Adrenal gland (tissue), 12 donors: ENCODE results near the gene IMPA2. TPM values are rescaled to one million over a fixed set of nuclear protein-coding genes. Genes with fewer than 3 reads are reported as not detected.

Source experiments
- DNase-seq, 7 donors: peaks; one replicate each; pipeline ENCODE4 v3.0.0-alpha.2; 2019 to 2020
- H3K27ac ChIP-seq, 5 donors: fragments of 200-600 bp; sonication (generic) in 4 of 5; 1 replicate in 3 of 5; 2 replicates in 2 of 5; pipeline versions ENCODE4 v1.5.1 to v1.8.0; 2016 to 2020; ENCODE audit warnings: mild to moderate bottlenecking in 1 of 5
- H3K27me3 ChIP-seq: fragments of 200-600 bp; 2 replicates; pipeline ENCODE4 v1.8.0; 2021
- H3K36me3 ChIP-seq, 2 donors: fragments of 200-600 bp; replicated peaks in 1 of 2; 1 replicate in 1 of 2; 2 replicates in 1 of 2; pipeline versions ENCODE4 v1.5.1 to v1.8.0; 2018 to 2022
- H3K4me1 ChIP-seq, 2 donors: fragments of 200-600 bp; replicated peaks in 1 of 2; 1 replicate in 1 of 2; 2 replicates in 1 of 2; pipeline versions ENCODE4 v1.5.1 to v1.8.0; 2018 to 2021
- H3K4me3 ChIP-seq, 4 donors: fragments of 200-600 bp; sonication (generic) in 3 of 4; one replicate each; pipeline ENCODE4 v1.5.1; 2016 to 2018
- H3K9me3 ChIP-seq, 3 donors: fragments of 200-600 bp; sonication (generic) in 1 of 3; replicated peaks in 1 of 3; 1 replicate in 2 of 3; 2 replicates in 1 of 3; pipeline versions ENCODE4 v1.5.1 to v1.8.0; 2016 to 2021
- CTCF ChIP-seq, 6 experiments: fragments of 450-650 bp in 4 of 6; fragments of 200-600 bp in 2 of 6; sonication (generic) in 1 of 6; IDR thresholded peaks; 1 replicate in 5 of 6; 2 replicates in 1 of 6; pipeline versions ENCODE4 v1.5.1 to v1.8.0; 2016 to 2021; ENCODE audit warnings: antibody characterized with exemption in 6 of 6, mild to moderate bottlenecking in 2 of 6, moderate library complexity in 1 of 6
- POLR2A ChIP-seq, 2 donors: fragments of 450-650 bp; IDR thresholded peaks; one replicate each; pipeline ENCODE4 v1.6.1; 2017; ENCODE audit warnings: antibody characterized with exemption in 2 of 2, mild to moderate bottlenecking in 2 of 2, moderate library complexity in 1 of 2
- WGBS, 4 donors: extraction: QIAGEN DNeasy Blood & Tissue Kit in 2 of 4; methylation state at CpG; one replicate each; pipeline versions ENCODE4 v1.1.5 to v1.1.7; 2013 to 2017; 5-methylcytosine and 5-hydroxymethylcytosine counted together
- intact Hi-C, 2 donors: fragments of 100-400 bp; cut with DNase I; formaldehyde crosslinking; loops; one replicate each; pipeline versions ENCODE4 v1.14.1 to v1.15.0; 2022 to 2023
- polyA plus RNA-seq, 3 donors: library from polyadenylated mRNA; stranded (reverse); fragments of 200-250 nt in 2 of 3; fragments of 350-450 nt in 1 of 3; fragmentation: Illumina TruSeq in 1 of 3; extraction: RNeasy Lipid Tissue Mini Kit (QIAGEN cat#74804) in 1 of 3; gene quantifications; one replicate each; pipeline ENCODE4 v1.2.3, GENCODE V29; 2013 to 2014
- total RNA-seq, 9 donors: library from RNA; depleted of rRNA in 4 of 9; stranded (reverse); fragments of >200 nt in 4 of 9; fragments of 120-200 nt in 1 of 9; fragmentation: NEBNext Ultra II Directional in 1 of 9; extraction: Animal tissue kit (Norgen Biotek cat#: 25700) in 1 of 9; gene quantifications; one replicate each; pipeline versions ENCODE4 v1.1.0 to v1.2.4, GENCODE V29; 2013 to 2023
- donor health status: healthy with polysubstance abuse.
- donor health status: Bipolar disorder and iron deficiency.
- donor health status: DM: yes; HTN: yes; CAD: no.
- donor health status: DM: no; HTN: no; CAD: no.
- donor health status: DM: no; HTN: no; CAD: no.
- donor health status: DM: yes; HTN: yes; CAD: no.

The IMPA2 gene
- total and polyA plus RNA-seq, 12 donors, result 7.9 to 41.3 (median 20.4) TPM

GRCh38 chr18:12028040-12028628, 46.8 kb downstream of the IMPA2 start:
- H3K4me1 ChIP-seq, result peaks cover 15 to 16% of the 10 kb centered on the region in 2 donors
- H3K4me3 ChIP-seq, result no peak overlapping the region
- H3K9me3 ChIP-seq, result no peaks in the 10 kb centered on the region
- no peak for TF ChIP-seq POLR2A (IDR thresholded peaks at IDR 0.05)
- no peak for TF ChIP-seq CTCF (IDR thresholded peaks at IDR 0.05)
- WGBS, 4 donors, result 67 to 83% (median 73%) methylated on average over 11 to 15 of the region's 15 CpGs
- no peaks in the 10 kb centered on the region for H3K36me3 ChIP-seq
- H3K27ac ChIP-seq, result peak overlapping the region in 2 of 5 donors; percentile 5 to 69
- intact Hi-C loops, result no loop called here
- no peaks in the 10 kb centered on the region for H3K27me3 ChIP-seq
- peak in 1 of 7 donors; percentile 51 for DNase-seq

- peaks cover 15 to 16% of the 10 kb centered on the region in 2 donors for H3K4me1 ChIP-seq
- H3K27ac ChIP-seq, result no peak overlapping the region
- H3K9me3 ChIP-seq, result no peaks in the 10 kb centered on the region
- intact Hi-C loops, result no loop called here
- no peaks in the 10 kb centered on the region for H3K36me3 ChIP-seq
- H3K4me3 ChIP-seq, result no peak overlapping the region
- DNase-seq, result peak in 1 of 7 donors; percentile 49
- WGBS, 4 donors, result 89 to 97% (median 94%) methylated on average over 5 to 11 of the region's 11 CpGs
- no peaks in the 10 kb centered on the region for H3K27me3 ChIP-seq
- no peak for TF ChIP-seq POLR2A (IDR thresholded peaks at IDR 0.05)
- no peak for TF ChIP-seq CTCF (IDR thresholded peaks at IDR 0.05)
Measured at GRCh38 chr18:12028674-12029073, 47.4 kb downstream of the IMPA2 start.

GRCh38 chr18:12029786-12030584, 48.7 kb downstream of the IMPA2 start:
- Histone ChIP-seq H3K36me3 (no peaks in the 10 kb centered on the region), H3K27me3 (no peaks in the 10 kb centered on the region), H3K4me1 (peaks cover 15 to 16% of the 10 kb centered on the region in 2 donors), H3K4me3 (no peak overlapping the region), H3K27ac (no peak overlapping the region), H3K9me3 (no peaks in the 10 kb centered on the region)
- TF ChIP-seq POLR2A (IDR thresholded peaks at IDR 0.05) (no peak), CTCF (IDR thresholded peaks at IDR 0.05) (no peak)
- intact Hi-C loops, result loop anchor here in 1 of 2 donors (10.0 kb wide), 1 partner anchor 295 kb away; no protein-coding TSS in a partner anchor
- DNase-seq, result peak in 2 of 7 donors; percentile 17 to 53
- 83 to 91% (median 87%) methylated on average over 13 to 21 of the region's 21 CpGs for whole genome bisulfite sequencing, 4 donors

GRCh38 chr18:12030670-12031069, 49.4 kb downstream of the IMPA2 start:
- Histone ChIP-seq H3K4me1 (peaks cover 15 to 16% of the 10 kb centered on the region in 2 donors), H3K27ac (no peak overlapping the region), H3K4me3 (no peak overlapping the region), H3K9me3 (no peaks in the 10 kb centered on the region), H3K27me3 (no peaks in the 10 kb centered on the region), H3K36me3 (no peaks in the 10 kb centered on the region)
- no peak for TF ChIP-seq POLR2A (IDR thresholded peaks at IDR 0.05)
- no peak for TF ChIP-seq CTCF (IDR thresholded peaks at IDR 0.05)
- 81 to 89% (median 86%) methylated on average over 10 of the region's 10 CpGs for WGBS, 4 donors
- DNase-seq, result peak in 2 of 7 donors; percentile 11 to 41
- intact Hi-C loops, result loop anchor here in 1 of 2 donors (10.0 kb wide), 1 partner anchor 296 kb away; no protein-coding TSS in a partner anchor
